Loucy (cell line): Measurements from ENCODE around the gene RAB33A.
"Not testable (repeated sequence)": the region's sequence is repeated elsewhere in the genome, so short reads cannot be mapped to it uniquely, and the experiment has no call there.

Source experiments
- H2AFZ ChIP-seq: fragments of 200-600 bp; sonication (generic); 2 replicates; pipeline ENCODE4 v1.6.0; 2016; ENCODE audit warnings: antibody characterized with exemption, mild to moderate bottlenecking, low read length, moderate library complexity
- H3F3A ChIP-seq: fragments of 200-600 bp; 2 replicates; pipeline ENCODE4 v1.6.0; 2016; ENCODE audit warnings: antibody characterized with exemption, low read depth, mild to moderate bottlenecking
- H3K27me3 ChIP-seq: fragments of 200-600 bp; sonication (generic); 2 replicates; pipeline ENCODE4 v1.6.1; 2014; ENCODE audit warnings: low read length, mild to moderate bottlenecking; ENCODE audit not compliant: insufficient read depth, poor library complexity, severe bottlenecking
- H3K36me3 ChIP-seq: fragments of 200-600 bp; sonication (generic); 2 replicates; pipeline ENCODE4 v1.6.1; 2016; ENCODE audit warnings: low read length; ENCODE audit not compliant: insufficient read depth
- H3K4me1 ChIP-seq: fragments of 200-600 bp; sonication (generic); 2 replicates; pipeline ENCODE4 v1.5.1; 2014; ENCODE audit warnings: low read length, mild to moderate bottlenecking; ENCODE audit not compliant: insufficient read depth, poor library complexity, severe bottlenecking
- H3K4me2 ChIP-seq: fragments of 200-600 bp; sonication (generic); 2 replicates; pipeline ENCODE4 v1.6.0; 2014; ENCODE audit warnings: antibody characterized with exemption, low read length, low read depth, mild to moderate bottlenecking; ENCODE audit not compliant: poor library complexity, severe bottlenecking
- H3K4me3 ChIP-seq: fragments of 200-600 bp; sonication (generic); 2 replicates; pipeline ENCODE4 v1.5.1; 2014; ENCODE audit warnings: low read length, mild to moderate bottlenecking, mixed read lengths; ENCODE audit not compliant: poor library complexity, severe bottlenecking
- H3K79me2 ChIP-seq: fragments of 200-600 bp; sonication (generic); 2 replicates; pipeline ENCODE4 v1.6.1; 2014; ENCODE audit warnings: low read length; ENCODE audit not compliant: insufficient read depth
- H3K9ac ChIP-seq: fragments of 200-600 bp; sonication (generic); 2 replicates; pipeline ENCODE4 v1.6.0; 2014; ENCODE audit warnings: mild to moderate bottlenecking, low read depth, low read length, moderate library complexity; ENCODE audit not compliant: poor library complexity, severe bottlenecking
- H3K9me2 ChIP-seq: fragments of 200-600 bp; sonication (generic); replicated peaks from 2 replicates; pipeline ENCODE4 v1.6.1; 2016; ENCODE audit warnings: low read depth, low read length, mixed read lengths
- H3K9me3 ChIP-seq: fragments of 200-600 bp; sonication (generic); 2 replicates; pipeline ENCODE4 v1.6.1; 2014; ENCODE audit warnings: mild to moderate bottlenecking, antibody characterized with exemption, low read length, low read depth; ENCODE audit not compliant: insufficient read depth
- H4K20me1 ChIP-seq: fragments of 200-600 bp; sonication (generic); 2 replicates; pipeline ENCODE4 v1.6.0; 2014; ENCODE audit warnings: antibody characterized with exemption, low read length, mild to moderate bottlenecking; ENCODE audit not compliant: insufficient read depth, poor library complexity, severe bottlenecking
- EZH2phosphoT487 ChIP-seq: fragments of 200-600 bp; IDR thresholded peaks from 2 replicates; pipeline ENCODE4 v1.6.1; 2018; ENCODE audit warnings: antibody characterized with exemption, mild to moderate bottlenecking, moderate library complexity, borderline replicate concordance
- TF ChIP-seq, protein P1 (sequence below): fragments of 200-600 bp; sonication (generic); conservative IDR thresholded peaks from 2 replicates; pipeline ENCODE4 v1.5.1; 2014; ENCODE audit warnings: mild to moderate bottlenecking, antibody characterized with exemption, low read length

RAB33A gene

DNA sequence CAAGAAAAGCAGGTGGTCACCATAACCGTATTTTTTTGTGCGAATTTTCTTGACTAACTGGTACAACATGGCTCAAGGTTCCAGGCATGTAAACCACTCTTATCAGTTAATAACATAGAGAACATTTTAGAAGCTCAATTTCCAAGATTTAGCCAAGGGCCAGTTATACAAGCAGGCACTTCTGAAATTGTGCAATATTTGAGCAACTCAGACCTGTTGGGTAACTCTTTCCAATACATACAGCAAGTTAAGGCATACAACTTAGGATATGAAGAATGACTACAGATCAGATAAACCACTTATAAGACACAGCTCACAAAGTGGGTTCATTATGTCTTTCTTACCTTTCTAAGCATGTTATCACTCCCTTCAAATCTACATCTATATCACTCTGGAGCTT lies 53.0 kb downstream of the RAB33A start:
- H3K9ac ChIP-seq: no peak overlapping the region
- TF ChIP-seq, protein P1, sequence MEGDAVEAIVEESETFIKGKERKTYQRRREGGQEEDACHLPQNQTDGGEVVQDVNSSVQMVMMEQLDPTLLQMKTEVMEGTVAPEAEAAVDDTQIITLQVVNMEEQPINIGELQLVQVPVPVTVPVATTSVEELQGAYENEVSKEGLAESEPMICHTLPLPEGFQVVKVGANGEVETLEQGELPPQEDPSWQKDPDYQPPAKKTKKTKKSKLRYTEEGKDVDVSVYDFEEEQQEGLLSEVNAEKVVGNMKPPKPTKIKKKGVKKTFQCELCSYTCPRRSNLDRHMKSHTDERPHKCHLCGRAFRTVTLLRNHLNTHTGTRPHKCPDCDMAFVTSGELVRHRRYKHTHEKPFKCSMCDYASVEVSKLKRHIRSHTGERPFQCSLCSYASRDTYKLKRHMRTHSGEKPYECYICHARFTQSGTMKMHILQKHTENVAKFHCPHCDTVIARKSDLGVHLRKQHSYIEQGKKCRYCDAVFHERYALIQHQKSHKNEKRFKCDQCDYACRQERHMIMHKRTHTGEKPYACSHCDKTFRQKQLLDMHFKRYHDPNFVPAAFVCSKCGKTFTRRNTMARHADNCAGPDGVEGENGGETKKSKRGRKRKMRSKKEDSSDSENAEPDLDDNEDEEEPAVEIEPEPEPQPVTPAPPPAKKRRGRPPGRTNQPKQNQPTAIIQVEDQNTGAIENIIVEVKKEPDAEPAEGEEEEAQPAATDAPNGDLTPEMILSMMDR: no peak
- TF ChIP-seq EZH2phosphoT487: no peak
- no peak overlapping the region for H3K4me3 ChIP-seq
- peaks cover 42% of the 10 kb centered on the region; the same call in 1 of the 2 replicates for H3K36me3 ChIP-seq
- H3K9me2 ChIP-seq: no peaks in the 10 kb centered on the region
- H3F3A ChIP-seq: no peaks in the 10 kb centered on the region
- no peak overlapping the region for H3K4me2 ChIP-seq
- no peaks in the 10 kb centered on the region for H3K79me2 ChIP-seq
- no peaks in the 10 kb centered on the region for H4K20me1 ChIP-seq
- no peaks in the 10 kb centered on the region for H3K4me1 ChIP-seq
- H2AFZ ChIP-seq: no peak overlapping the region
- H3K9me3 ChIP-seq: no peaks in the 10 kb centered on the region
- H3K27me3 ChIP-seq: no peaks in the 10 kb centered on the region

DNA sequence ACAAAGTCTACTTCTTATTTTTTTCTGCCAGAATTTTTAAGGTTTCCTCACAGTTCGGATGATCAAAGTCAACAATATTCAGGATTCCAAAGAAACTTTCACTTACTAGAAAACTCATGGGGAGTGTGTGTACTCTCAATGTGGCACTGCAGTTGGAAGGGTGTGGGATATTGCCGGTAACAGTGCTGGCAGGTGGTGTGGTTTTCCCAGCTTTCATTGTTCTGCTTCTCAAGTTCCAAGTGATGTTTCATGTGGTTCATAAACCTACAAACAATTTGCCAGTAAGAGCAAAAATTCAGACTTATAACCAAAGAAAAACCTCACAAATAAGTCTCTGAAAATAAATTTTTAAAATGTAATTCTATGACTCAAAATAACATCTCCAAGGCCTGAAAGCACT lies 57.1 kb downstream of the RAB33A start:
- Histone ChIP-seq H3K4me2 (no peak overlapping the region), H3K4me1 (no peaks in the 10 kb centered on the region), H2AFZ (no peak overlapping the region), H3F3A (no peaks in the 10 kb centered on the region), H3K9me2 (no peaks in the 10 kb centered on the region), H3K4me3 (no peak overlapping the region), H3K27me3 (no peaks in the 10 kb centered on the region), H4K20me1 (no peaks in the 10 kb centered on the region), H3K9ac (no peak overlapping the region), H3K36me3 (peaks cover 57% of the 10 kb centered on the region; the same call in 1 of the 2 replicates), H3K9me3 (no peaks in the 10 kb centered on the region), H3K79me2 (no peaks in the 10 kb centered on the region)
- TF ChIP-seq EZH2phosphoT487: no peak
- TF ChIP-seq, protein P1: no peak

DNA sequence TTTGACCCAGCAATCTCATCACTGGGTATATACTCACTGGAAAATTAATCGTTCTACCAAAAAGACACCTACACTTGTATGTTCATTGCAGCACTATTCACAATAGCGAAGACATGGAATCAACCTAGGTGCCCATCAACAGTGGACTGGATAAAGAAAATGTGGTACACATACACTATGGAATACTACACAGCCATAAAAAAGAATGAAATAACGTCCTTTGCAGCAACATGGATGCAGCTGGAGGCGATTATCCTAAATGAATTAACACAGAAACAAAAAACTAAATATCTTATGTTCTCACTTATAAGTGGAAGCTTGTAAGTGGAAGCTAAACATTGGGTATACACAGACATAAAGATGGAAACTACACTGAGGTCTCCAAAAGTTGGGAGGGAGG lies 59.4 kb downstream of the RAB33A start:
- not testable (repeated sequence) for H3K9me2 ChIP-seq, H3K4me2 ChIP-seq, H3K27me3 ChIP-seq, H2AFZ ChIP-seq, H3K9me3 ChIP-seq, H4K20me1 ChIP-seq, H3K79me2 ChIP-seq, H3F3A ChIP-seq, H3K4me1 ChIP-seq, H3K4me3 ChIP-seq, H3K9ac ChIP-seq
- H3K36me3 ChIP-seq: peaks cover 44% of the 10 kb centered on the region; the same call in 1 of the 2 replicates
